GM21360 (cell line): Measurements from ENCODE around the gene ACTN1.

Experiments used
- ATAC-seq: cut with Tn5 transposase; IDR thresholded peaks from one replicate; pipeline ENCODE4 v1.9.1; 2021; ENCODE audit warnings: mild to moderate bottlenecking, moderate library complexity; ENCODE audit not compliant: unreplicated experiment

ACTN1 gene

GRCh38 chr14:68937471-68938270, 41.4 kb downstream of the ACTN1 start:
- no peak for ATAC-seq

GRCh38 chr14:68936980-68937379, 42.1 kb downstream of the ACTN1 start:
- ATAC-seq = no peak

- no peak for ATAC-seq
Observed at GRCh38 chr14:68936476-68936875, 42.6 kb downstream of the ACTN1 start.

- ATAC-seq = no peak
Observed at GRCh38 chr14:68935761-68936214, 43.3 kb downstream of the ACTN1 start.

- no peak for ATAC-seq
Observed at GRCh38 chr14:68934066-68934465, 45.0 kb downstream of the ACTN1 start.

- ATAC-seq = no peak
Observed at GRCh38 chr14:68932686-68933085, 46.4 kb downstream of the ACTN1 start.

GRCh38 chr14:68932231-68932630, 46.9 kb downstream of the ACTN1 start:
- ATAC-seq = no peak

- no peak for ATAC-seq
Observed at GRCh38 chr14:68931474-68932051, 47.5 kb downstream of the ACTN1 start.

GRCh38 chr14:68931063-68931462, 48.0 kb downstream of the ACTN1 start:
- no peak for ATAC-seq

- no peak for ATAC-seq
Observed at GRCh38 chr14:68929623-68930307, 49.3 kb downstream of the ACTN1 start.

GRCh38 chr14:68928770-68929550, 50.1 kb downstream of the ACTN1 start:
- no peak for ATAC-seq

- no peak for ATAC-seq
Observed at GRCh38 chr14:68927956-68928675, 51.0 kb downstream of the ACTN1 start.

- ATAC-seq = no peak
Observed at GRCh38 chr14:68927089-68927488, 52.0 kb downstream of the ACTN1 start.

- no peak for ATAC-seq
Observed at GRCh38 chr14:68926236-68926635, 52.9 kb downstream of the ACTN1 start.

GRCh38 chr14:68925373-68925772, 53.7 kb downstream of the ACTN1 start:
- no peak for ATAC-seq

GRCh38 chr14:68924186-68925158, 54.6 kb downstream of the ACTN1 start:
- ATAC-seq = no peak

- ATAC-seq = no peak
Observed at GRCh38 chr14:68922886-68923285, 56.2 kb downstream of the ACTN1 start.

- no peak for ATAC-seq
Observed at GRCh38 chr14:68922201-68922621, 56.9 kb downstream of the ACTN1 start.

GRCh38 chr14:68921666-68922065, 57.4 kb downstream of the ACTN1 start:
- ATAC-seq = no peak
